GM23248 (cell line): ENCODE results near the gene ADCY1. TPM values are rescaled to one million over a fixed set of nuclear protein-coding genes. Genes with fewer than 3 reads are reported as not detected.

Experiments
- DNase-seq: peaks from one replicate; pipeline ENCODE4 v3.0.0-alpha.2; 2015
- H2AFZ ChIP-seq: fragments of 200-600 bp; sonication (generic); 2 replicates; pipeline ENCODE4 v1.6.1; 2016; ENCODE audit warnings: antibody characterized with exemption
- H3F3A ChIP-seq: fragments of 200-600 bp; sonication (generic); 2 replicates; pipeline ENCODE4 v1.6.1; 2016; ENCODE audit warnings: mild to moderate bottlenecking, antibody characterized with exemption, mixed run types; ENCODE audit not compliant: insufficient read depth
- H3K27ac ChIP-seq: fragments of 200-600 bp; sonication (generic); 2 replicates; pipeline ENCODE4 v1.5.1; 2016; ENCODE audit warnings: mild to moderate bottlenecking
- H3K27me3 ChIP-seq: fragments of 200-600 bp; sonication (generic); replicated peaks from 2 replicates; pipeline ENCODE4 v1.6.1; 2016; ENCODE audit warnings: mild to moderate bottlenecking; ENCODE audit not compliant: insufficient read depth
- H3K36me3 ChIP-seq: fragments of 200-600 bp; sonication (generic); 2 replicates; pipeline ENCODE4 v1.6.1; 2016; ENCODE audit warnings: low read depth, mild to moderate bottlenecking
- H3K4me1 ChIP-seq: fragments of 200-600 bp; sonication (generic); 2 replicates; pipeline ENCODE4 v1.6.1; 2016; ENCODE audit warnings: mild to moderate bottlenecking; ENCODE audit not compliant: insufficient read depth
- H3K4me2 ChIP-seq: fragments of 200-600 bp; sonication (generic); one replicate; pipeline ENCODE4 v1.6.1; 2016; ENCODE audit warnings: mild to moderate bottlenecking; ENCODE audit not compliant: unreplicated experiment
- H3K4me3 ChIP-seq: fragments of 200-600 bp; sonication (generic); 2 replicates; pipeline ENCODE4 v1.5.1; 2016; ENCODE audit warnings: mild to moderate bottlenecking
- H3K79me2 ChIP-seq: fragments of 200-600 bp; sonication (generic); 2 replicates; pipeline ENCODE4 v1.6.1; 2016; ENCODE audit warnings: mild to moderate bottlenecking; ENCODE audit not compliant: insufficient read depth
- H3K9ac ChIP-seq: fragments of 200-600 bp; sonication (generic); 2 replicates; pipeline ENCODE4 v1.6.1; 2016; ENCODE audit warnings: mild to moderate bottlenecking
- H3K9me2 ChIP-seq: fragments of 200-600 bp; sonication (generic); 2 replicates; pipeline ENCODE4 v1.6.1; 2016; ENCODE audit warnings: mixed run types, mild to moderate bottlenecking, moderate library complexity; ENCODE audit not compliant: insufficient read depth
- H3K9me3 ChIP-seq: fragments of 200-600 bp; sonication (generic); one replicate; pipeline ENCODE4 v1.6.1; 2017; ENCODE audit warnings: low read depth
- H4K20me1 ChIP-seq: fragments of 200-600 bp; sonication (generic); 2 replicates; pipeline ENCODE4 v1.6.0; 2016; ENCODE audit not compliant: insufficient read depth
- EZH2 ChIP-seq: fragments of 200-600 bp; sonication (generic); IDR thresholded peaks from 2 replicates; pipeline ENCODE4 v1.6.1; 2018; ENCODE audit warnings: antibody characterized with exemption, mild to moderate bottlenecking; ENCODE audit not compliant: insufficient read depth, poor library complexity, severe bottlenecking
- EZH2phosphoT487 ChIP-seq: fragments of 200-600 bp; sonication (generic); IDR thresholded peaks from 2 replicates; pipeline ENCODE4 v1.6.1; 2018; ENCODE audit warnings: antibody characterized with exemption, moderate library complexity, mild to moderate bottlenecking, low read depth; ENCODE audit not compliant: insufficient read depth
- WGBS, 2 experiments: methylation state at CpG; one replicate each; pipeline ENCODE4 v1.1.6; 2015 to 2017; ENCODE audit warnings: low lambda C conversion rate in 2 of 2, low coverage in 1 of 2; ENCODE audit errors: missing lambda C conversion rate in 2 of 2; 5-methylcytosine and 5-hydroxymethylcytosine counted together
- in situ Hi-C: fragments of 300-500 bp; cut with MboI; formaldehyde crosslinking; loops from 2 replicates; pipeline ENCODE4 v1.15.0; 2020
- polyA plus RNA-seq: library from polyadenylated mRNA; unstranded; fragments of >200 nt; fragmentation: Nextera tagmentation; extraction: Ambion mirVana; gene quantifications from 2 replicates; pipeline ENCODE4 v1.2.1, GENCODE V29; 2016
- total RNA-seq: library from RNA; depleted of rRNA; stranded (reverse); fragments of >200 nt; shearing (Covaris generic); gene quantifications from 2 replicates; pipeline ENCODE4 v1.2.3, GENCODE V29; 2014

ADCY1 gene
- total and polyA plus RNA-seq, 2 experiments from 2014 or later: 0.11 TPM; not detected in 1

DNA sequence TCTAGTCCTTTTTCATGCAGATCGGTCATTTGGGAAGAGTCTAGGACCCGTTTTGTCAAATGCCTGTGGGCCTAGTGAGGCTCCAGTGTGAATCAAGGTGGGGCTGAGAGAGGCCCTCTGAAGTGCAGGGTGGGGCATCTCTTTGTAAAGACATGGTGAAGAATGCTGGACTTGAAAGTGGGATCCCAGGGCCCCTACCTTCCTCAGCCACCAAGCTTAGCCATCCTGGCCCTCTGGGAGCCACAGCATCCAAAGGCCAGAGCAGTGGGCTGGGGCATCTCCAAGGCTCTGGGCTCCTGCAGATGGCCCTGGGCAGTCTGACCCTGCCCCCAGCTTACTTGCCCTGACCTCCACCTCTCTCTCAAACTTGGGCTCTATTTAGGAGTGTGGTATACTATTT, 78.5 kb downstream of the ADCY1 start:
- H2AFZ ChIP-seq: no peak overlapping the region
- no peaks in the 10 kb centered on the region for H3K9me3 ChIP-seq
- H3K27ac ChIP-seq: no peak overlapping the region
- H3F3A ChIP-seq: no peaks in the 10 kb centered on the region
- no peak for DNase-seq
- no peaks in the 10 kb centered on the region for H3K9me2 ChIP-seq
- no peak for TF ChIP-seq EZH2phosphoT487
- TF ChIP-seq EZH2: no peak
- H4K20me1 ChIP-seq: no peaks in the 10 kb centered on the region
- H3K27me3 ChIP-seq: peaks cover 10% of the 10 kb centered on the region; the same call in 1 of the 2 replicates
- H3K9ac ChIP-seq: no peak overlapping the region
- H3K4me3 ChIP-seq: no peak overlapping the region
- no peak overlapping the region for H3K4me2 ChIP-seq
- no peaks in the 10 kb centered on the region for H3K36me3 ChIP-seq
- no peaks in the 10 kb centered on the region for H3K79me2 ChIP-seq
- WGBS, 2 experiments: 46 to 47% methylated on average over 2 of the region's 2 CpGs
- H3K4me1 ChIP-seq: no peaks in the 10 kb centered on the region
- in situ Hi-C loops: loop anchor here (25.0 kb wide), 1 partner anchor 210 kb away; the partner anchor contains the start of gene CCDC201

DNA sequence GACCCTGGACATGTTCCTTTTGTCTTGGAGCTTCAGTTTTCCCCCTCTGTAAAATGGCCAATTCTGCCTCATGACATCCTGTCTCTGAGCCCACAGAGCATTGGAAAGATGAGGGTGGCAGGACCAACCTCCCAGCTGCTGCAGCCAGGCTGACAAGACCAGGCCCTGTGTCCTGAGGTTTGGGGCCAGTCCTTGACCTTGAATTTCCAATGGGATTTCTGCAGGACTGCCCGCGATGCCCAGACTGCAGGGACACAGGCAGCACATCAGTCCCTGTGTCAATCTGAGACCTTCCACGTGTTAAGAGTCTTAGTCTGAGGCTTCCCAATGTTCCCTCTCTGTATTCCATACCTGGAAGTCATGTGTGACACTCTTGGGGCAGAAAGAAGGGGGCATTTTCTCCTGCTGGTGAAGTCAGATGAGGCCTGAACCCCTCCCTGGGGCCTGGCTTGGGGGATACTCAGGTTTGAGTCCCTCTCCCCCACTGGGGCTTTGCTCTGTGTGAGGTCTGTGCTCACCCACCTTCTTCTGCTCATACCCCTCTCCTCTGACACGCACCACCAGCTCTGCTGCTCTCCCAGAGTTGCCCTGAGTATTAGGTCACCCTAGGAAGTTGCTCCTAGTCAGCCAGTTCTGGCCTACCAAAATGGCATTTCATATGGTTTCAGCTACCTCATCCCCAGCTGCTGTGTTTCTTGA, 79.2 kb downstream of the ADCY1 start:
- Histone ChIP-seq H3F3A (no peaks in the 10 kb centered on the region), H3K79me2 (no peaks in the 10 kb centered on the region), H4K20me1 (no peaks in the 10 kb centered on the region), H3K9me3 (no peaks in the 10 kb centered on the region), H3K9ac (no peak overlapping the region), H3K27ac (no peak overlapping the region), H3K4me3 (no peak overlapping the region), H3K4me2 (no peak overlapping the region), H3K4me1 (no peaks in the 10 kb centered on the region), H2AFZ (no peak overlapping the region), H3K9me2 (no peaks in the 10 kb centered on the region), H3K36me3 (no peaks in the 10 kb centered on the region), H3K27me3 (peaks cover 10% of the 10 kb centered on the region; the same call in 1 of the 2 replicates)
- in situ Hi-C loops: loop anchor here (25.0 kb wide), 1 partner anchor 209 kb away; the partner anchor contains the start of gene CCDC201
- DNase-seq: no peak
- WGBS, 2 experiments: 12 to 56% methylated on average over 2 to 4 of the region's 4 CpGs
- TF ChIP-seq EZH2phosphoT487: no peak

DNA sequence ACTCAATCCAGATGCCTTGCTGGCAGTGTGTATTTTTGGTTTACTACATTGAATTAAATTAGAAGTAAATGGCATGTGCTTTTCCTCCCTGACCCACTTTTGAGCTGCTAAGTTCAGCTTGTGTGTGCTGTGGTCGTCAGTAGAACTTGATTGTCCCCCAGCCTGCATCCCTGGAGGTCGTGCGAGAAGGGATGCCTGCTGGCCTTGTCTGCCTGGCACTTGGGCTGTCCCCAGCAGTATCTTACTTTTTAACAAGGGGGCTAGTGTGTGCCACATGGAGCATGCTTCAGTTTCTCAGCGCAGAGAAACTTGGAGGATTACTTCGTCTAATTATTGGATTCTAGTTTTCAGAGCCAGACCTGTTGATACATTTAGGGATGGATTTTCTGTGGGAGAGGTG, 80.2 kb downstream of the ADCY1 start:
- Histone ChIP-seq H3K9me2 (no peaks in the 10 kb centered on the region), H3K79me2 (no peaks in the 10 kb centered on the region), H3K27me3 (peaks cover 6% of the 10 kb centered on the region; the same call in 1 of the 2 replicates), H3K4me2 (no peak overlapping the region), H3K4me3 (no peak overlapping the region), H4K20me1 (no peaks in the 10 kb centered on the region), H3K4me1 (no peaks in the 10 kb centered on the region), H3K36me3 (no peaks in the 10 kb centered on the region), H3K27ac (no peak overlapping the region), H3F3A (no peaks in the 10 kb centered on the region), H3K9me3 (no peaks in the 10 kb centered on the region), H2AFZ (no peak overlapping the region), H3K9ac (no peak overlapping the region)
- in situ Hi-C loops: loop anchor here (25.0 kb wide), 1 partner anchor 208 kb away; the partner anchor contains the start of gene CCDC201
- 65 to 69% methylated on average over 5 of the region's 5 CpGs for WGBS, 2 experiments
- TF ChIP-seq EZH2phosphoT487 (no peak), EZH2 (no peak)
- DNase-seq: no peak

DNA sequence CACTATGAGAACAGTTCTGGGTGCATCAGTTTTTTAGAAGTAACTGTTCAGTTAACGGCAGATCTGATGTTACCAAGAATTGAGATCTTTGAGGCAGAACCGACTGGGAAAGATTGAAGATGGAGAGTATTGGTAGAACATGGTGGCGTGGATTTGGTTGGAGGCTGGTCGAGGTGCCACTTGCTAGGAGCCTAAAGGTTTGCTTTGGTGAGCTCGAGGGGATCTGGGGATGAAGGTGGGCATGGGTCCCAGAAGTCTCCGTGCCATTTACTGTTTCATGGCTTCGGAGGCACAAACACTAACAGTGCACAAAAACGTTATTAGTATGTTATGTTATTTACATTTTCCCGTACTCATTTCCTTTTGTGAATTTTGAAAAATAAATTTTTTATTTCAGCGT, 81.4 kb downstream of the ADCY1 start:
- Histone ChIP-seq H3K9ac (no peak overlapping the region), H3F3A (no peaks in the 10 kb centered on the region), H4K20me1 (no peaks in the 10 kb centered on the region), H3K9me3 (no peaks in the 10 kb centered on the region), H3K36me3 (no peaks in the 10 kb centered on the region), H3K9me2 (no peaks in the 10 kb centered on the region), H3K27me3 (peaks cover 6% of the 10 kb centered on the region; the same call in 1 of the 2 replicates), H3K27ac (no peak overlapping the region), H3K79me2 (no peaks in the 10 kb centered on the region), H3K4me2 (no peak overlapping the region), H2AFZ (no peak overlapping the region), H3K4me3 (no peak overlapping the region), H3K4me1 (no peaks in the 10 kb centered on the region)
- WGBS, 2 experiments: 62 to 65% methylated on average over 10 of the region's 10 CpGs
- TF ChIP-seq EZH2phosphoT487 (no peak), EZH2 (no peak)
- no peak for DNase-seq
- in situ Hi-C loops: loop anchor here (25.0 kb wide), 1 partner anchor 207 kb away; the partner anchor contains the start of gene CCDC201
